Measurements from ENCODE around the gene SELENOF. TPM values are rescaled to one million over a fixed set of nuclear protein-coding genes. Genes with fewer than 3 reads are reported as not detected.
"Not testable (repeated sequence)": the region's sequence is repeated elsewhere in the genome, so short reads cannot be mapped to it uniquely, and the experiment has no call there.

The SELENOF gene
- polyA plus RNA-seq, 1 donor = 299 TPM

- DNase-seq = no peak
Measured at GRCh38 chr1:86860424-86860823, 53.5 kb downstream of the SELENOF start.

DNA sequence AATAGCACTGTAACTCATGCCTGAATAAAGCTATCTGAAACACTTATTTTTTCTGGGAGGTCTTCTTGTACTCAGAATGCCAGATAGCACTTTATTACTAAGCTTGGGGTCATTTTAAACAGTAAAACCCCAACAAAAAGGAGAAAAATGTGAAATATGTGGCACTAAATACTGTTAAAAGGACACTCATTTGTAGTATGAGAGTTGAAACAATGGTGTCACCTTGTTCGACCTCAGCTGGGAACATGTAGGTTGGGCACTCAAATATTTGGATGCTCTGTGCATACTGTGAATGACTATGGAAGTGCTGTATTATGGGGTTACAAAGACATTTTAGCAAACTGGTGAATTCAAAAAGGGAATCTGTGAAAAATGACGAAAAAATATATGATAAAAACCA is 53.9 kb downstream of the SELENOF start:
- DNase-seq = no peak

DNA sequence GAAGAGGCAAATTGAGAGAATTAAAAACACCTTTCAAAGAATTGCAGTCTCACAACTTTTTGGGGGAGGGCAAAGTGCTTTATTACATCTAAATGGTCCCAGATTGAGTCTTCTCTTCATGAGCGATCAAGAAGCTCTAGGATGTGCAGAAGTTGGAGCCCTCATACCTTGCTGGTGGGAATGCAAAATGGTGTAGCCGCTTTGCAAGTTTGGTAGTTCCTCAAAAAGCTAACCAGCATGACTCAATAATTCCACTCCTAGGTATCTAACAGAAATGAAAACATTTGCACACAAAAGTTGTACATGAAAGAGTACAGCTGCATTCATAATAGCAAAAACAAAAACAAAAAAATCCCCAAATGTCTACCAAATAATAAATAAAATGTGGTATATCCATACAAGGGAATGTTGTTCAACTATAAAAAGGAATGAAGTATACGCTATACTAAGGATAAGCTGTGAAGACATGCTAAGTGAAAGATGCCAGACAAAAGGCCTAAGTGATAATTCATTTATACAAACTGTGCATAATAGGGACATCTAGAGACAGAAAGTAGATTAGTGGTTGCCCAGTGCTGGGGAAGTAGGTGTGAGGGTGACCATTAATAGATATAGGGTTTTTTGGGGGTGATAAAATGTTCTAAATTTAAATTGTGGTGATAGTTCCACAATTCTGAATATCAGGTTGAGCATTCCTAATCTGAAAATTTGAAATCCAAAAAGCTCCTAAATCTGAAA is 55.2 kb downstream of the SELENOF start:
- no peak for DNase-seq

DNA sequence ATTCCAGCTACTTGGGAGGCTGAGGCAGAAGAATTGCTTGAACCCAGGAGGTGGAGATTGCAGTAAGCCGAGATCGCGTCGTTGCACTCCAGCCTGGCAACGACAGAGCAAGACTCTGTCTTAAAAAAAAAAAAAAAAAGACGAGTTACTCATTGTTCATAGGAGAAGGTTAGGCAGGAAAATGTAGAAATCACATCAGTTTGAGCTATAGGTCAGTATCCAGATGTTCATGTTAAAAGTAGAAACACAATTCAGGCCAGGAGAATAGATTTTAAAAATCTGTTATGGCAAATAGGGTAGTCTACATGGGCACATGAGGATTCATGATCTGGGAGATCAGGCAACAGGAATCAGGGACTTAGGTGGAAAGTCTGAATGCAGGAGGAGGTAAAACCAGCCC is 57.7 kb downstream of the SELENOF start:
- no peak for DNase-seq

DNA sequence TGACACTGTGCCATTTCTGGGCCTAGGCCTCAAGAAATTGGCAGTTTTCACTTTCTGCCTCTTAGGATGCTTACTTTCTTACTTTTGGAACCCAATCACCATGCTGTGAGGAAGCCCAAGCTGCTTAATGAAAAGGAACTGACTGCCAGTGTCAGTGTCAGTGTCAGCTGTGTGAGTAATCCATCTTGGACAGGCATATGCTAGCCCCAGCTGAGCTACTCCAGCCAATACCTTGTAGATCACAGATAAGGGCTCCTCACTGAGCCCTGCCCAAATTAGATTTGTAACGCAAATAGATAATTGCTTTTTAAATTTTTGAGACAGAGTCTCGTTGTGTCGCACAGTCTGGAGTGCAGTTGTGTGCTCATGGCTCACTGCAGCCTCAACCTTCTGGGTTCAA is 59.6 kb downstream of the SELENOF start:
- DNase-seq = no peak

DNA sequence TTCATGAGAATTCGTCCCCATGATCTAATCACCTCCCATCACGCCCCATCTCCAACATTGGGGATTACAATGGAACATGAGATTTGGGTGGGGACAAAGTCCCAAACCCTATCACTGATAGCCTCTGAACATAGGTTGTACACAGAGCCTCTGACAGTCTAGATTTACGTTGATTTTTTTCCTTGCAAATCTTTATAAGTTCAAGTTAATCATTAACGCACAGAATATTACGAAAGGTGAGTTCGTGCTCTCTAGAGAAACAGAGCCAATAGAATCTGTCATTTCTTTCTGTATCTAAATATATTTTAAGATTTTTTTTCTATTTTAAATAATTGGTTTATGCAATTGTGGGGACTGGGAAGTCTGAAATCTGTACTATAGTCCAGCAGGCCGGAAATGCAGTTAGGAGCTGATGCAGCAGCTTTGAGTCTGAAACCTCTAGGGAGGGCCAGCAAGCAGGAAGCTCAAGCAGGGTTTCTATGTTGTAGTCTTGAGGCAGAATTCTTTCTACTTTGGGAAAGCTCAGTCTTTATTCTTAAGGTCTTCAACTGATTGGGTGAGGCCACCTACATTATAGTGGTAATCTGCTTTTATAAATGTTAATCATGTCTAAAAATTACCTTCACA is 61.0 kb downstream of the SELENOF start:
- no peak for DNase-seq

GRCh38 chr1:86852289-86852688 is 61.6 kb downstream of the SELENOF start:
- no peak for DNase-seq

GRCh38 chr1:86849756-86850155 is 64.2 kb downstream of the SELENOF start:
- no peak for DNase-seq

DNA sequence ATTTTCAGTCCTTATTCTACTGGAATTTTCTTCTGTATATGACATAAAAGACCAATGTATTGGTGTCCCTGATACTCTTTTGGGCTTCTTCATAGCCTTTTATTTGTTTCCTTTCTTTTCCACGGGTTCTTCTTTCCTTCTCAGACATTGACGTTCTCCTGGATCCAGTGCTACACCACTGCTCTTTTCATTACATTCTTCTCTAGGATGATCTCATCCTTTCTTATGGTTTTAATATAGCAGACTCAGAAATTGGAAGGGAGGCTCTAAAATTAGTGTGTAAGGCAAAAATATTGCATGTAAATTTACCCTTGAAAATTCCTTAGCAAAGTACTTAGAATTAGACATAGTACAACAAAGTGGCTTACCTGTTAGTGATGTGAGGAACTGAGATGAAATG is 65.3 kb downstream of the SELENOF start:
- no peak for DNase-seq

- DNase-seq = no peak
Measured at GRCh38 chr1:86846164-86846647, 67.7 kb downstream of the SELENOF start.

GRCh38 chr1:86845514-86845913 is 68.4 kb downstream of the SELENOF start:
- DNase-seq = no peak

DNA sequence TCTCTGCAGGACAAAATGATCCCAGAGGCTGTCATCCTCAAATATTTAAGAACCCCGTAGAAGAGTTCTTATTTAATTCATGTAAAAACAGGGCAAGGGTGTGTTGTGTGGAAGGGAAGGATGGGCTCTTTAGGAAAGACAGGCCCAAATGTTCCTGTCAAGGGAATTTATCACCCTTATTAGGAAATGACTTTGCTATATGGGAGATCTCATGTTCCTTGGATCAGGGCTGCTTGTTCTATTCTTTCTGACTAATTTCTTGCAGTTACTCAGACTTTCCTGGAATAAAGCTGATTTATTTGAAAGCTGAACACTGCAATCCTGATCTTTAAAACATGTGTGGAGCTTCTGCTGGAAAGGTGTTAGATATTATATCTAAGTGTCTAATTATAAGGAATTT is 72.8 kb downstream of the SELENOF start:
- no peak for DNase-seq

DNA sequence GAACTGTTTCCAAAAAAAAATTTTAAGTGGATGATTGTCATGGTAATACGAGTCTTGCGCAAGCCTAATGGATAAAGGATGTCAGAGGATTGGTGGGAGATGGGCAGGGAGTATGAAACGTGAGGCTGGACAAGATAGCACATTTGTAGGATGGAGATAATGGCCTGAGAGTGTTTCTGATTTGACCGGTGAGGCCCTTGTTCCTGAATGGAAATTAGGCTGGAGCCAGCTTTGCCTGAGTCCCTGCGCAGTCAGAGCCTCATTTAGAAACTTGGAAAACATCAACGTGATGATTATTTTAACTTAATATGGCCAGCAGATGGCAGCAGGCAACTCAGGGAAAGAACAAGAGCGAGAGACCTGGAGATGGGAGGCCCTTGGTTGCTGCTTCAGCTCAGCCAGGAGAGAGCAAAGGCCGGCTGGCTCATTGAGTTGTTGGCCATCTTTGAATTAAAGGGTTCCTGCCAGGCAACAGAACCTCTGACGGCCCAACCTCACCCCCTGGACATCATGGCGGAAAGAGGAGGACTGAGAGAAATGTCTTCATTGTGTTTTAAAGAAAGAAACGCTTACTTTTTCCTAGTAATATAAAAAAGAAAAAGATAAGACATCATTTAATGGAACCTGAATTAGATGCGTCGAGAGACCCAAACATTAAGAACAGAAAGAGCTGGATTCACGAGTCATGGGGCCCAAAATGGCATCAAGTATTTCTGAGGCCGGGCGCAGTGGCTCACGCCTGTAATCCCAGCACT is 80.3 kb downstream of the SELENOF start:
- DNase-seq = peak; percentile 82

GRCh38 chr1:86832433-86832832 is 81.5 kb downstream of the SELENOF start:
- no peak for DNase-seq

- no peak for DNase-seq
Measured at GRCh38 chr1:86829321-86829720, 84.6 kb downstream of the SELENOF start.

DNA sequence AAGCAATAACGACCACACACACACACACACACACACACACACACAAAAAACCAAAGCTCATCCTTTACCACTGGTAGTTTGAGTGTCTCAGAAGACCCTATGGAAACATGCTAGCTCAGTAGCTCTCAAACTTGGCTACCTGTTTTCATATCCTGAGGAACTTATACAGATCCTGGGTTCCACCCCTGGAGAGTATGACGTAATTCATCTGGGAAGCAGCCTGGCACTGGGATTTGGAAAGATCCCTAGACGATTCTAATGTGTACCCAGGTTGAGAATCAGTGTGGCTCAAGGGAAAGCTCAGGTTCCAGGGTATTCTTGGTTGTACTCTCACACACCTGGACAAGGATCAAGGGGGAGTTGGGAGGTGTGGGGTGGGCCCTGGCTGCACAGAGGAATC is 85.9 kb downstream of the SELENOF start:
- no peak for DNase-seq

DNA sequence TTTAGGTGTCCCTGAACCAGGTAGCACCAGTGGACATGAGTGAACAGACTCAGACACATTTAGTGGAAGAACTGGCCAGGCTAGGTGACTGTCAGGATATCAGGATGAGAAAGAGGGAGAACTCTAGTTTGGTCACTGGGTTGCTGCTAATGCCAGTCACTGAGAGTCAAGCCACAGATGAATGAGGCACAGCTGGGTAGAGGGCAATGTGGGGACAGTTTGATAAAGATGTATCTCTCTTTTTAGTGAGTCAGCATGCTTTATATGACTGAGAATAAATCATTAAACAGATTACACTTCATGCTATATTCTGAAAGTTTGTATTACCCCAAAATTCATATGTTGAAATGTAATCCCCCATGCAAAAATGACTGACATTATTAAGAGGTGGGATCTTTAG is 87.1 kb downstream of the SELENOF start:
- DNase-seq = no peak

- no peak for DNase-seq
Measured at GRCh38 chr1:86825319-86825718, 88.6 kb downstream of the SELENOF start.

- DNase-seq = no peak
Measured at GRCh38 chr1:86823821-86824500, 90.0 kb downstream of the SELENOF start.

DNA sequence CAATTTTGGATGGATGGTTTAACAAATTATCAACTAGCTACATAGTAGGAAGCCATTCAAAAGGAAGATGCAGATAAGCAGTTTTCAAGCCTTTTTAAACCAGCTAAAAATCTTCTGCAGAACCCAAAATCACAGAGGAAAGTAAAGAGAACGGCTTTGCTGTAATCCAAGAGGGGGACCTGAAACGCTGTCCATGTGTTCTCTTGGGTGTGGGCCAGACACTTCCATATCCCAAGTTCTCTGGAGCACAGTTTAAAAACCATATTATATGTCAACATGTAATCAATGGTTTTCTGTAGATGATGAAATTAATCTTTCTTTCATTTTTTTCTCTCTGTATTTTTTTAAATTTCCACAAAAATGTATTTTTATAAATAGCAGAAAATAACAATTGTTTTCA is 90.5 kb downstream of the SELENOF start:
- DNase-seq = no peak

DNA sequence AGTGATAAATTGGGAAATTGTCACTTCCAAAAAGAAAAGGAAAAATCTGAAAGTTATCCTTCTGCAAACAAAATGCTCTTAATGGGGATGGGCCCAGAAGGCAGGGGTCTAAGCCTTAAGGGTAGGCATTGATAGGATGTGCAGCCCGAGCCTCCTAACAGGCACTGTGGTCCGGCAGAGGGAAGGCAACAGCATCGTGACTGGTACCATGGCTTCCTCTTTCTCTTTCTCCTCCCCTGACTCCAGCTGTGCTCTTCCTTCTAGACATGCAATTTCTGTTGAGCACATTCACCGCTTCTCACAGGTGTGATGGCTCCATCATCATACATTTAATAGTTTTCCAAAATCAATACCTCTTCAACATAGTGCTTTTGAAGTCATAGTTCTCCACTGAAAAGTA is 91.5 kb downstream of the SELENOF start:
- DNase-seq = no peak

DNA sequence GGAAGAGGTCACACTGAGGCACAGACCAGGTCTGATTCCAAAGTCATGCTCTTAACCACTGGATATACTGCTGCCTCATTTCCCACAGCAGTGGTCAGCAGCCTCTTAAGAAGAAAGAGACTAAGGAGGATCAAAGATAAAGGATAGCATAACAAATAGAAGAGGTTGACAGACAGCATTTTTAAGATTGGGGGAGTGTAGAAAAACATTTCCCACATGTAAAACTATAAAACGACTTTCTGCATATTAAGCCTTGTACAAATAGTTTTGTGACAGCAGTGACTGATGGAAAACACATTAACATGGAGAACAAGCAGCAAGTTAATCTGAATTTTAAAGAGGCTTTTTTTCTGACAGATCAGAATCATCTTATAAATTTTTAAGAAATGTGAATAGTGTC is 92.0 kb downstream of the SELENOF start:
- DNase-seq = no peak

DNA sequence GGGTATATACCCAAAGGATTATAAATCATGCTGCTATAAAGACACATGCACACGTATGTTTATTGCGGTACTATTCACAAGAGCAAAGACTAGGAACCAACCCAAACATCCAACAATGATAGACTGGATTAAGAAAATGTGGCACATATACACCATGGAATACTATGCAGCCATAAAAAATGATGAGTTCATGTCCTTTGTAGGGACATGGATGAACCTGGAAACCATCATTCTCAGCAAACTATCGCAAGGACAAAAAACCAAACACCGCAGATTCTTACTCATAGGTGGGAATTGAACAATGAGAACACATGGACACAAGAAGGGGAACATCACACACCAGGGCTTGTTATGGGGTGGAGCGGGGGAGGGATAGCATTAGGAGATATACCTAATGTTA is 94.0 kb downstream of the SELENOF start:
- DNase-seq = not testable (repeated sequence)
